Nephron (organoid): ENCODE results near the gene EZH2.

Source experiments
- H3K27ac Mint-ChIP-seq, 3 experiments: 2 replicates each; pipeline ENCODE4 v1.8.0; 2020; ENCODE audit warnings: mixed read lengths in 3 of 3, mild to moderate bottlenecking in 2 of 3, moderate library complexity in 1 of 3
- H3K27me3 Mint-ChIP-seq: 2 replicates; pipeline ENCODE4 v1.8.0; 2021; ENCODE audit warnings: low read depth, mild to moderate bottlenecking, moderate library complexity, mixed read lengths
- H3K36me3 Mint-ChIP-seq: 2 replicates; pipeline ENCODE4 v1.8.0; 2020; ENCODE audit warnings: low read depth, mixed read lengths
- H3K4me1 Mint-ChIP-seq: 2 replicates; pipeline ENCODE4 v1.8.0; 2020; ENCODE audit warnings: mixed read lengths
- H3K4me3 Mint-ChIP-seq, 3 experiments: 2 replicates each; pipeline ENCODE4 v1.8.0; 2020; ENCODE audit warnings: mild to moderate bottlenecking in 3 of 3, mixed read lengths in 3 of 3, moderate library complexity in 2 of 3
- H3K9me3 Mint-ChIP-seq: 2 replicates; pipeline ENCODE4 v1.8.0; 2020; ENCODE audit warnings: mixed read lengths
- TF ChIP-seq, protein P1 (sequence below), 3 experiments: fragments of 200-600 bp; sonication (generic); IDR thresholded peaks; one replicate each; pipeline ENCODE4 v1.5.0; 2021; ENCODE audit warnings: antibody characterized with exemption in 3 of 3; ENCODE audit not compliant: unreplicated experiment in 3 of 3

EZH2 gene

DNA sequence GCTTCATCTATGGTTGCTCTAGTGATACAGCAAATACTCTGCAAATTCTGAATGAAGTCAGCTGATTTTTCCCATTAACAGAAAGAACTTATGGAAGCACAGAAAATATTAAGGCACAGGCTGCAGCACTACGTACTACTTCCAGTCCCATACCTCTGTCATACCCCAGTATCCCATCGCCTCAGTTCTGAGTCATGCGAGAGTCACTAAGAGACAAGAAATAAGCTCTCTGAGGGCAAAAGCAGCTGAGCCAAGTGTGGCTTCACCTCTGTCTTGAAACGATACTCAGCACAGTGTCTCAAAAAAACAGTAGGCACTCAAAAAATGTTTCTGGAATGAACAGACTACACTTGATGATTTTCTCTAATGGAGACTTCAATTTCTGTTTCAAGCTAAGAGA, 48.2 kb downstream of the EZH2 start:
- H3K36me3 Mint-ChIP-seq = peaks cover 45% of the 10 kb centered on the region
- H3K9me3 Mint-ChIP-seq = no peaks in the 10 kb centered on the region
- H3K4me3 Mint-ChIP-seq = no peak overlapping the region
- no peaks in the 10 kb centered on the region for H3K4me1 Mint-ChIP-seq
- TF ChIP-seq, protein P1, sequence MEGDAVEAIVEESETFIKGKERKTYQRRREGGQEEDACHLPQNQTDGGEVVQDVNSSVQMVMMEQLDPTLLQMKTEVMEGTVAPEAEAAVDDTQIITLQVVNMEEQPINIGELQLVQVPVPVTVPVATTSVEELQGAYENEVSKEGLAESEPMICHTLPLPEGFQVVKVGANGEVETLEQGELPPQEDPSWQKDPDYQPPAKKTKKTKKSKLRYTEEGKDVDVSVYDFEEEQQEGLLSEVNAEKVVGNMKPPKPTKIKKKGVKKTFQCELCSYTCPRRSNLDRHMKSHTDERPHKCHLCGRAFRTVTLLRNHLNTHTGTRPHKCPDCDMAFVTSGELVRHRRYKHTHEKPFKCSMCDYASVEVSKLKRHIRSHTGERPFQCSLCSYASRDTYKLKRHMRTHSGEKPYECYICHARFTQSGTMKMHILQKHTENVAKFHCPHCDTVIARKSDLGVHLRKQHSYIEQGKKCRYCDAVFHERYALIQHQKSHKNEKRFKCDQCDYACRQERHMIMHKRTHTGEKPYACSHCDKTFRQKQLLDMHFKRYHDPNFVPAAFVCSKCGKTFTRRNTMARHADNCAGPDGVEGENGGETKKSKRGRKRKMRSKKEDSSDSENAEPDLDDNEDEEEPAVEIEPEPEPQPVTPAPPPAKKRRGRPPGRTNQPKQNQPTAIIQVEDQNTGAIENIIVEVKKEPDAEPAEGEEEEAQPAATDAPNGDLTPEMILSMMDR (IDR thresholded peaks at IDR 0.05; ENCODE audit: unreplicated experiment in 3 of 3) = no peak
- H3K27ac Mint-ChIP-seq = no peak overlapping the region
- no peaks in the 10 kb centered on the region for H3K27me3 Mint-ChIP-seq

DNA sequence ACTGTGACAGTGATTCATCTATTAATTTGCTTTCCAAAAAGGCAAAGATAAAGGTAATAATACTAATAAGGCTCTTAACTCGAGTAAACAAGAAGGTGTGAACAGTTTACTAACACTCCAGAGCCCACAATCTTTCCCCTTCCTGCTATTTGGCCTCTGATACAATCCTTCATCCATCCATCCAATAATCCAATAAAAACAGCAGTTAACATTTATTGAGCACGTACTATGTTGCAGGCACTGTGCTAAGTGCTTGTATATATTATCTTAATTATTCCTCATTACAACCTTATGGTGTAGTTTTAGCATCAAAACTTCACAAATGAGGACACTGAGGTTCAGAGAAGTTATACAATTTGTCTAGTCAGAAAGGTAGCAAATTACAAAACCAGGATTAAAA, 49.5 kb downstream of the EZH2 start:
- H3K4me1 Mint-ChIP-seq = no peaks in the 10 kb centered on the region
- peaks cover 45% of the 10 kb centered on the region for H3K36me3 Mint-ChIP-seq
- H3K4me3 Mint-ChIP-seq = no peak overlapping the region
- TF ChIP-seq, protein P1 (IDR thresholded peaks at IDR 0.05; ENCODE audit: unreplicated experiment in 3 of 3) = no peak
- no peaks in the 10 kb centered on the region for H3K27me3 Mint-ChIP-seq
- H3K27ac Mint-ChIP-seq = no peak overlapping the region
- no peaks in the 10 kb centered on the region for H3K9me3 Mint-ChIP-seq

DNA sequence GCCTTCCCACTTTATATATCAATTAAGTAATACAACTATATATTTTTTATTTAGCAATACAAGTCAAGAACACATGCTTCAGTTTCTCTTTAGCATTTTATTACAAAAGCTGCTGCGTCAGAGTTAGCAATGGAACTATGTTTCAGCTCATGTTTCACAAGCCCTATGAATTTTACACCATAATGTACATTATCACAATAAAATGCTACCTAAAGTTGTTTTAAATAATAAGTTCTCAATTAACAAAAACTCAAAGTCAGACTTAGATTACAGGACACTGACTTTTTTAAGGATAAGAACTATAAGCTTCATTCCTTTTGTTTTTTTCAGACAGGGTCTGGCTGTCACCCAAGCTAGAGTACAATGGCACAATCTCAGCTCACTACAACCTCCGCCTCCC, 52.3 kb downstream of the EZH2 start:
- Mint-ChIP-seq H3K4me3 (no peak overlapping the region), H3K27me3 (no peaks in the 10 kb centered on the region), H3K9me3 (no peaks in the 10 kb centered on the region), H3K4me1 (no peaks in the 10 kb centered on the region), H3K27ac (no peak overlapping the region), H3K36me3 (peaks cover 33% of the 10 kb centered on the region)
- TF ChIP-seq, protein P1 (IDR thresholded peaks at IDR 0.05; ENCODE audit: unreplicated experiment in 3 of 3) = no peak

GRCh38 chr7:148830897-148831692, 53.0 kb downstream of the EZH2 start:
- no peak overlapping the region for H3K27ac Mint-ChIP-seq
- no peaks in the 10 kb centered on the region for H3K27me3 Mint-ChIP-seq
- TF ChIP-seq, protein P1 (IDR thresholded peaks at IDR 0.05; ENCODE audit: unreplicated experiment in 3 of 3) = no peak
- H3K9me3 Mint-ChIP-seq = no peaks in the 10 kb centered on the region
- H3K4me1 Mint-ChIP-seq = no peaks in the 10 kb centered on the region
- peaks cover 31% of the 10 kb centered on the region for H3K36me3 Mint-ChIP-seq
- H3K4me3 Mint-ChIP-seq = no peak overlapping the region

DNA sequence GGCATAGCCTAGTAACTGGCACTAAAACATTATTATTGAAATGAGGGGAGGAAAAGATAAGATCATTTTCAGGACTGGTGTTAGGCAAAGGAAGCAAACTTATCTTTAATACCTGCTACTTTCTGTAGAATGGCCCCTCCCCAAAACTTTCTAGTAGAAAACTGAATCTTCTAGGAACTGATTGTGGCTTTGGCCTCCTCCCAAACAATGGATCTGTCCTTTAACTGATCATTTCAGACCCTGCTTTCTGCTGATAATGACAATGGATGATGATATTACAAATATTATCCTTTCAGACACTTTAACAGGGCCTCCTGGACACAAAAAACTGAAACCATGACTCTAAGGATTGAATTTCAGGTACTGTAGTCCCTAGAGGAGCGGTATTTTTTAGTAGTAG, 55.1 kb downstream of the EZH2 start:
- Mint-ChIP-seq H3K27me3 (no peaks in the 10 kb centered on the region), H3K27ac (no peak overlapping the region), H3K36me3 (peaks cover 37% of the 10 kb centered on the region), H3K4me1 (no peaks in the 10 kb centered on the region), H3K4me3 (no peak overlapping the region), H3K9me3 (no peaks in the 10 kb centered on the region)
- TF ChIP-seq, protein P1 (IDR thresholded peaks at IDR 0.05; ENCODE audit: unreplicated experiment in 3 of 3) = no peak

- Mint-ChIP-seq H3K9me3 (no peaks in the 10 kb centered on the region), H3K27me3 (no peaks in the 10 kb centered on the region), H3K4me3 (no peak overlapping the region), H3K27ac (no peak overlapping the region), H3K4me1 (no peaks in the 10 kb centered on the region), H3K36me3 (peaks cover 39% of the 10 kb centered on the region)
- TF ChIP-seq, protein P1 (IDR thresholded peaks at IDR 0.05; ENCODE audit: unreplicated experiment in 3 of 3) = no peak
These were observed 58.8 kb downstream of the EZH2 start for GRCh38 chr7:148825338-148825737.
